Nephron (organoid): ENCODE data around the gene RGS6.
A peak's percentile ranks its signal among the peaks of the same experiment; 100 is the strongest.

Source experiments
- H3K27ac Mint-ChIP-seq, 3 experiments: 2 replicates each; pipeline ENCODE4 v1.8.0; 2020; ENCODE audit warnings: mixed read lengths in 3 of 3, mild to moderate bottlenecking in 2 of 3, moderate library complexity in 1 of 3
- H3K27me3 Mint-ChIP-seq: 2 replicates; pipeline ENCODE4 v1.8.0; 2021; ENCODE audit warnings: low read depth, mild to moderate bottlenecking, moderate library complexity, mixed read lengths
- H3K36me3 Mint-ChIP-seq: 2 replicates; pipeline ENCODE4 v1.8.0; 2020; ENCODE audit warnings: low read depth, mixed read lengths
- H3K4me1 Mint-ChIP-seq: 2 replicates; pipeline ENCODE4 v1.8.0; 2020; ENCODE audit warnings: mixed read lengths
- H3K4me3 Mint-ChIP-seq, 3 experiments: 2 replicates each; pipeline ENCODE4 v1.8.0; 2020; ENCODE audit warnings: mild to moderate bottlenecking in 3 of 3, mixed read lengths in 3 of 3, moderate library complexity in 2 of 3
- H3K9me3 Mint-ChIP-seq: 2 replicates; pipeline ENCODE4 v1.8.0; 2020; ENCODE audit warnings: mixed read lengths
- CTCF ChIP-seq, 3 experiments: fragments of 200-600 bp; sonication (generic); IDR thresholded peaks; one replicate each; pipeline ENCODE4 v1.5.0; 2021; ENCODE audit warnings: antibody characterized with exemption in 3 of 3; ENCODE audit not compliant: unreplicated experiment in 3 of 3

Gene RGS6

GRCh38 chr14:72544615-72545387, 612.6 kb downstream of the RGS6 start:
- peak overlapping the region; percentile 41 to 76 (median 66) for H3K27ac Mint-ChIP-seq
- no peaks in the 10 kb centered on the region for H3K36me3 Mint-ChIP-seq
- no peak for TF ChIP-seq CTCF (IDR thresholded peaks at IDR 0.05; ENCODE audit: unreplicated experiment in 3 of 3)
- H3K9me3 Mint-ChIP-seq = no peaks in the 10 kb centered on the region
- H3K4me3 Mint-ChIP-seq = no peak overlapping the region
- H3K27me3 Mint-ChIP-seq = peaks cover 3% of the 10 kb centered on the region
- peaks cover 55% of the 10 kb centered on the region for H3K4me1 Mint-ChIP-seq

- no peaks in the 10 kb centered on the region for H3K36me3 Mint-ChIP-seq
- H3K9me3 Mint-ChIP-seq = no peaks in the 10 kb centered on the region
- H3K27ac Mint-ChIP-seq = peak overlapping the region in 2 of 3 experiments; percentile 49 to 76
- peaks cover 3% of the 10 kb centered on the region for H3K27me3 Mint-ChIP-seq
- peaks cover 54% of the 10 kb centered on the region for H3K4me1 Mint-ChIP-seq
- TF ChIP-seq CTCF (IDR thresholded peaks at IDR 0.05; ENCODE audit: unreplicated experiment in 3 of 3) = no peak
- H3K4me3 Mint-ChIP-seq = no peak overlapping the region
These were observed 613.4 kb downstream of the RGS6 start for GRCh38 chr14:72545411-72546311.

- peak overlapping the region in 1 of 3 experiments; percentile 76 for H3K27ac Mint-ChIP-seq
- no peak overlapping the region for H3K4me3 Mint-ChIP-seq
- H3K4me1 Mint-ChIP-seq = peaks cover 54% of the 10 kb centered on the region
- no peaks in the 10 kb centered on the region for H3K36me3 Mint-ChIP-seq
- H3K9me3 Mint-ChIP-seq = no peaks in the 10 kb centered on the region
- no peak for TF ChIP-seq CTCF (IDR thresholded peaks at IDR 0.05; ENCODE audit: unreplicated experiment in 3 of 3)
- H3K27me3 Mint-ChIP-seq = peaks cover 3% of the 10 kb centered on the region
These were observed 614.3 kb downstream of the RGS6 start for GRCh38 chr14:72546344-72547016.

GRCh38 chr14:72547999-72548398, 615.8 kb downstream of the RGS6 start:
- Mint-ChIP-seq H3K4me3 (no peak overlapping the region), H3K27ac (no peak overlapping the region), H3K4me1 (peaks cover 53% of the 10 kb centered on the region), H3K9me3 (no peaks in the 10 kb centered on the region), H3K27me3 (peaks cover 3% of the 10 kb centered on the region), H3K36me3 (no peaks in the 10 kb centered on the region)
- TF ChIP-seq CTCF (IDR thresholded peaks at IDR 0.05; ENCODE audit: unreplicated experiment in 3 of 3) = no peak

GRCh38 chr14:72549026-72549425, 616.8 kb downstream of the RGS6 start:
- Mint-ChIP-seq H3K27ac (no peak overlapping the region), H3K36me3 (no peaks in the 10 kb centered on the region), H3K9me3 (no peaks in the 10 kb centered on the region), H3K27me3 (peaks cover 1% of the 10 kb centered on the region), H3K4me3 (no peak overlapping the region), H3K4me1 (peaks cover 53% of the 10 kb centered on the region)
- no peak for TF ChIP-seq CTCF (IDR thresholded peaks at IDR 0.05; ENCODE audit: unreplicated experiment in 3 of 3)
